PC-3 (cell line): ENCODE measurements around the gene HEPN1.

Experiments
- CTCF ChIP-seq: fragments of 300-600 bp; sonication (generic); conservative IDR thresholded peaks from 2 replicates; pipeline ENCODE4 v1.5.1; 2017; ENCODE audit warnings: antibody characterized with exemption, low read depth, mild to moderate bottlenecking, low read length
- EZH2phosphoT487 ChIP-seq: fragments of 300-600 bp; sonication (generic); IDR thresholded peaks from 2 replicates; pipeline ENCODE4 v1.6.1; 2018; ENCODE audit warnings: mild to moderate bottlenecking, antibody characterized with exemption, low read length, borderline replicate concordance

- TF ChIP-seq CTCF (no peak), EZH2phosphoT487 (no peak)
Measured at GRCh38 chr11:124897674-124898262, 21.3 kb upstream of the HEPN1 start, which contains the start of gene ROBO4.
